H1 (cell line): ENCODE data around the gene NSUN2. TPM values are rescaled to one million over a fixed set of nuclear protein-coding genes. Genes with fewer than 3 reads are reported as not detected.

Experiments used
- CTCF ChIA-PET: fragments of 300-600 bp; sonication (Branson Sonifier 250); formaldehyde crosslinking; loops from one replicate; lab custom pipeline; 2021; ENCODE audit not compliant: partially characterized antibody; lab: Charles Lee
- POLR2A ChIA-PET: fragments of 300-600 bp; sonication (Branson Sonifier 250); formaldehyde crosslinking; loops from one replicate; lab custom pipeline; 2021; ENCODE audit warnings: inconsistent platforms; ENCODE audit not compliant: partially characterized antibody; lab: Charles Lee
- DNase-seq, 2 experiments: peaks; one replicate each; pipeline versions ENCODE4 v3.0.0 to v3.0.0-alpha.2; 2010 to 2022; ENCODE audit warnings: low spot score in 2 of 2, low read depth in 1 of 2, mixed read lengths in 1 of 2
- FAIRE-seq: peaks from 2 replicates; lab custom pipeline; 2011; peaks lifted over from hg19 to GRCh38; lab: Jason Lieb, UNC
- H2AFZ ChIP-seq: 2 replicates; pipeline ENCODE4 v1.8.1; 2012; ENCODE audit warnings: low read length, inconsistent platforms
- H2AK5ac ChIP-seq: 2 replicates; pipeline ENCODE4 v1.6.1; 2013; ENCODE audit warnings: low read depth, low read length
- H2BK120ac ChIP-seq: replicated peaks from 2 replicates; pipeline ENCODE3; 2013; ENCODE audit warnings: low read depth, low read length, inconsistent platforms
- H2BK12ac ChIP-seq: 2 replicates; pipeline ENCODE4 v1.6.1; 2013; ENCODE audit warnings: low read depth, low read length
- H2BK15ac ChIP-seq: 2 replicates; pipeline ENCODE4 v1.6.1; 2013; ENCODE audit warnings: low read length
- H2BK20ac ChIP-seq: 2 replicates; pipeline ENCODE4 v1.6.1; 2013; ENCODE audit warnings: low read length
- H2BK5ac ChIP-seq: 2 replicates; pipeline ENCODE4 v1.6.1; 2013; ENCODE audit warnings: low read depth, low read length
- H3K14ac ChIP-seq: 2 replicates; pipeline ENCODE4 v1.6.1; 2013; ENCODE audit warnings: inconsistent platforms; ENCODE audit not compliant: insufficient read length
- H3K18ac ChIP-seq: 2 replicates; pipeline ENCODE4 v1.6.1; 2013; ENCODE audit warnings: low read length; ENCODE audit errors: extremely low read depth
- H3K23ac ChIP-seq: 2 replicates; pipeline ENCODE4 v1.6.1; 2013; ENCODE audit warnings: inconsistent platforms; ENCODE audit not compliant: insufficient read length
- H3K23me2 ChIP-seq: 2 replicates; pipeline ENCODE4 v1.6.1; 2013; ENCODE audit warnings: low read depth, low read length
- H3K27ac ChIP-seq: 2 replicates; pipeline ENCODE4 v1.6.1; 2011; ENCODE audit warnings: low read depth, low read length, inconsistent platforms
- H3K27me3 ChIP-seq, 4 experiments: replicated peaks in 1 of 4; 1 replicate in 1 of 4; 2 replicates in 3 of 4; pipeline versions ENCODE4 v1.6.1 to v1.8.1; 2011 to 2013; ENCODE audit warnings: low read length in 3 of 4, mild to moderate bottlenecking in 3 of 4, inconsistent platforms in 2 of 4, mixed read lengths in 2 of 4, moderate library complexity in 1 of 4; ENCODE audit not compliant: control insufficient read depth in 3 of 4, insufficient read depth in 3 of 4; ENCODE audit errors: extremely low read depth in 1 of 4
- H3K36me3 ChIP-seq, 4 experiments: 2 replicates each; pipeline versions ENCODE4 v1.6.1 to v1.8.1; 2011 to 2013; ENCODE audit warnings: mild to moderate bottlenecking in 4 of 4, low read length in 3 of 4, moderate library complexity in 2 of 4, control low read depth in 1 of 4, inconsistent platforms in 1 of 4; ENCODE audit not compliant: insufficient read depth in 4 of 4, control insufficient read depth in 2 of 4
- H3K4ac ChIP-seq: replicated peaks from 2 replicates; pipeline ENCODE3; 2013; ENCODE audit warnings: low read length, low read depth, mixed read lengths, inconsistent platforms; ENCODE audit not compliant: insufficient read length
- H3K4me1 ChIP-seq, 4 experiments: replicated peaks in 1 of 4; 1 replicate in 1 of 4; 2 replicates in 3 of 4; pipeline versions ENCODE4 v1.6.1 to v1.8.1; 2011 to 2013; ENCODE audit warnings: low read length in 3 of 4, inconsistent platforms in 2 of 4, mixed read lengths in 1 of 4; ENCODE audit not compliant: insufficient read depth in 4 of 4, control insufficient read depth in 3 of 4
- H3K4me2 ChIP-seq, 2 experiments: 2 replicates each; pipeline versions ENCODE4 v1.6.1 to v1.8.1; 2011 to 2013; ENCODE audit warnings: low read depth in 2 of 2, low read length in 2 of 2, control low read depth in 1 of 2, inconsistent platforms in 1 of 2, mild to moderate bottlenecking in 1 of 2; ENCODE audit not compliant: insufficient read depth in 1 of 2
- H3K4me3 ChIP-seq, 4 experiments: fragments of 200-600, 300-600 bp in 1 of 4; sonication (generic), shearing (Covaris generic), sonication (Bioruptor Twin) in 1 of 4; 2 replicates each; pipeline versions ENCODE4 v1.5.1 to v1.8.1; 2011 to 2016; ENCODE audit warnings: low read length in 4 of 4, low read depth in 3 of 4, control low read depth in 2 of 4, inconsistent platforms in 2 of 4, mild to moderate bottlenecking in 2 of 4, mixed read lengths in 1 of 4, moderate library complexity in 1 of 4; ENCODE audit not compliant: insufficient read depth in 2 of 4; ENCODE audit errors: extremely low read depth in 1 of 4
- H3K56ac ChIP-seq: replicated peaks from 2 replicates; pipeline ENCODE3; 2013; ENCODE audit warnings: low read depth, mild to moderate bottlenecking, mixed read lengths, low read length, inconsistent platforms; ENCODE audit not compliant: insufficient read length
- H3K79me1 ChIP-seq: 2 replicates; pipeline ENCODE4 v1.6.1; 2013; ENCODE audit warnings: low read depth, low read length, control low read depth
- H3K79me2 ChIP-seq, 2 experiments: 2 replicates each; pipeline versions ENCODE4 v1.6.1 to v1.8.1; 2012 to 2013; ENCODE audit warnings: low read length in 2 of 2, mild to moderate bottlenecking in 2 of 2, inconsistent platforms in 1 of 2; ENCODE audit not compliant: insufficient read depth in 2 of 2, control insufficient read depth in 1 of 2
- H3K9ac ChIP-seq, 4 experiments: replicated peaks in 1 of 4; 1 replicate in 1 of 4; 2 replicates in 3 of 4; pipeline versions ENCODE4 v1.6.1 to v1.8.1; 2011 to 2013; ENCODE audit warnings: low read depth in 3 of 4, low read length in 3 of 4, control low read depth in 2 of 4, mild to moderate bottlenecking in 2 of 4, moderate library complexity in 2 of 4, inconsistent platforms in 1 of 4; ENCODE audit errors: extremely low read depth in 1 of 4
- H3K9me3 ChIP-seq, 2 experiments: 2 replicates each; pipeline versions ENCODE4 v1.6.1 to v1.8.1; 2012 to 2013; ENCODE audit warnings: mild to moderate bottlenecking in 2 of 2, moderate library complexity in 2 of 2, control low read depth in 1 of 2, inconsistent platforms in 1 of 2, low read depth in 1 of 2, low read length in 1 of 2, mixed read lengths in 1 of 2; ENCODE audit not compliant: insufficient read depth in 2 of 2
- H4K20me1 ChIP-seq, 2 experiments: replicated peaks in 1 of 2; 2 replicates each; pipeline versions ENCODE3 to v1.8.1; 2011 to 2013; ENCODE audit warnings: inconsistent platforms in 2 of 2, low read length in 2 of 2, mild to moderate bottlenecking in 1 of 2; ENCODE audit not compliant: insufficient read depth in 2 of 2, control insufficient read depth in 1 of 2
- H4K5ac ChIP-seq: 2 replicates; pipeline ENCODE4 v1.6.1; 2013; ENCODE audit warnings: low read length, low read depth, mixed read lengths, inconsistent platforms; ENCODE audit not compliant: insufficient read length
- H4K8ac ChIP-seq: 2 replicates; pipeline ENCODE4 v1.8.0; 2013; ENCODE audit warnings: mild to moderate bottlenecking, moderate library complexity, low read length, inconsistent platforms; ENCODE audit not compliant: insufficient read depth; ENCODE audit errors: extremely low read depth
- H4K91ac ChIP-seq: replicated peaks from 2 replicates; pipeline ENCODE3; 2013; ENCODE audit warnings: low read length, mixed read lengths, inconsistent platforms; ENCODE audit not compliant: insufficient read length
- CHD1 ChIP-seq: IDR thresholded peaks from 2 replicates; pipeline ENCODE4 v1.6.1; 2012; ENCODE audit warnings: low read depth, low read length, improper control_type of control experiment
- EGR1 ChIP-seq: IDR thresholded peaks from 2 replicates; pipeline ENCODE4 v1.6.1; 2011; ENCODE audit warnings: low read depth, low read length, borderline replicate concordance
- GABPA ChIP-seq: IDR thresholded peaks from 2 replicates; pipeline ENCODE4 v1.6.1; 2011; ENCODE audit warnings: mild to moderate bottlenecking, low read length, moderate library complexity, borderline replicate concordance; ENCODE audit not compliant: insufficient read depth
- JUND ChIP-seq: IDR thresholded peaks from 2 replicates; pipeline ENCODE4 v1.6.1; 2011; ENCODE audit warnings: mild to moderate bottlenecking, improper control_type of control experiment, low read length
- KDM5A ChIP-seq: fragments of 200-600 bp; IDR thresholded peaks from 2 replicates; pipeline ENCODE4 v1.7.1; 2012; ENCODE audit warnings: mild to moderate bottlenecking, low read length, inconsistent platforms, mixed read lengths
- SIN3A ChIP-seq, 2 experiments: IDR thresholded peaks in 1 of 2; conservative IDR thresholded peaks in 1 of 2; 2 replicates each; pipeline ENCODE4 v1.6.1; 2011 to 2012; ENCODE audit warnings: low read length in 2 of 2, improper control_type of control experiment in 1 of 2, low read depth in 1 of 2, mild to moderate bottlenecking in 1 of 2
- SIX5 ChIP-seq: IDR thresholded peaks from 2 replicates; pipeline ENCODE4 v1.6.1; 2011; ENCODE audit warnings: mild to moderate bottlenecking, low read depth, low read length
- TAF1 ChIP-seq: IDR thresholded peaks from 2 replicates; pipeline ENCODE4 v1.6.1; 2011; ENCODE audit warnings: mild to moderate bottlenecking, low read depth, low read length
- TEAD4 ChIP-seq: IDR thresholded peaks from 2 replicates; pipeline ENCODE4 v1.6.1; 2012; ENCODE audit warnings: low read depth, low read length, inconsistent platforms, mixed read lengths
- WGBS, 2 experiments: shearing (Covaris generic) in 1 of 2; methylation state at CpG; one replicate each; pipeline versions ENCODE4 v1.1.6 to v1.1.7; 2013 to 2015; ENCODE audit warnings: low lambda C conversion rate in 2 of 2, mixed read lengths in 2 of 2, inconsistent platforms in 1 of 2, low coverage in 1 of 2, missing lambda C conversion rate in 1 of 2; ENCODE audit not compliant: insufficient replicate concordance in 2 of 2, insufficient coverage in 1 of 2, insufficient read length in 1 of 2; ENCODE audit errors: extremely low coverage in 1 of 2, missing lambda C conversion rate in 1 of 2; 5-methylcytosine and 5-hydroxymethylcytosine counted together
- polyA plus RNA-seq, 7 experiments: library from polyadenylated mRNA; depleted of rRNA in 3 of 7; stranded (reverse) in 5 of 7; unstranded in 2 of 7; fragments of >200 nt in 5 of 7; fragments of 200-250 nt in 2 of 7; gene quantifications; 1 replicate in 5 of 7; 2 replicates in 1 of 7; 4 replicates in 1 of 7; pipeline versions ENCODE4 v1.2.1 to v1.2.3, GENCODE V29; 2011 to 2013; ENCODE audit warnings: missing spikeins in 2 of 7, mixed read lengths in 2 of 7
- total RNA-seq: library from RNA; stranded (reverse); fragmentation: NEBNext Ultra II Directional; extraction: Animal tissue kit (Norgen Biotek cat#: 25700); gene quantifications from 2 replicates; pipeline ENCODE4 v1.2.1, GENCODE V29; 2021
- TF ChIP-seq, protein P1 (sequence below), 3 experiments: IDR thresholded peaks; 1 replicate in 2 of 3; 2 replicates in 1 of 3; pipeline versions ENCODE4 v1.5.1 to v1.6.1; 2011; ENCODE audit warnings: low read length in 3 of 3, mild to moderate bottlenecking in 3 of 3, inconsistent platforms in 2 of 3, low read depth in 1 of 3, moderate library complexity in 1 of 3; ENCODE audit not compliant: insufficient read depth in 1 of 3; ENCODE audit errors: control extremely low read depth in 1 of 3
- TF ChIP-seq, protein P2 (sequence below): IDR thresholded peaks from 2 replicates; pipeline ENCODE4 v1.6.1; 2012; ENCODE audit warnings: inconsistent platforms

The NSUN2 gene
- total and polyA plus RNA-seq, 2 of the 8 experiments (the other 6 are each of a cell fraction or from before 2014, with no cell fraction given), result 47.3 to 94.7 TPM

DNA sequence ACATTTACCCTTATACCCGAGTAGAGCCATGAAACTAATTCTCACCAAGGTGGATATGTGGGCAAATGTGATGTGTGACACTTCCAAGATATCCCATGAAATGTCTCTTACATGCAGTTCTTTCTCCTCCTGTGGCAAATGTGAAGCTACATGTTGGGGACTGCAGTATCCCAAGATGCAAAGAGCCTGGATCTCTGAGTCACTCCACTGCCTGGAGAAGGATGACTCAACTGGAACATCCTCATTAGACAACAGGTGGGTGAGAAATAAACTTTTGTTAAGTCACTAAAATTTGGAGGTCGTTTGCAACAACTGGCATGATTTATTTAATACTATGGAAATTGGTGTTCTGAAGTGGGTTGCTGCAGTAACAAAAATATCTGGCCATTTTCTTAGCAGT, 43.9 kb upstream of the NSUN2 start:
- Histone ChIP-seq H3K36me3 (peaks cover 0 to 7% (median 0%) of the 10 kb centered on the region in 4 experiments; a peak in 1 of 8 replicates), H3K56ac (no peak overlapping the region), H3K23me2 (peaks cover 1% of the 10 kb centered on the region; the same call in 1 of the 2 replicates), H2BK20ac (no peak overlapping the region), H3K27me3 (no peaks in the 10 kb centered on the region; a peak in 1 of 7 replicates), H2BK5ac (no peak overlapping the region), H3K18ac (no peak overlapping the region), H2AFZ (no peak overlapping the region), H3K79me1 (no peaks in the 10 kb centered on the region), H4K91ac (no peak overlapping the region), H3K79me2 (no peaks in the 10 kb centered on the region), H3K4me1 (no peaks in the 10 kb centered on the region), H3K9me3 (peaks cover 15 to 19% of the 10 kb centered on the region in 2 experiments), H4K5ac (no peak overlapping the region), H4K8ac (no peak overlapping the region), H2AK5ac (no peak overlapping the region), H3K14ac (no peak overlapping the region), H2BK12ac (no peak overlapping the region), H4K20me1 (peaks cover 0 to 2% of the 10 kb centered on the region in 2 experiments), H3K27ac (no peak overlapping the region), H3K9ac (no peak overlapping the region), H3K23ac (no peak overlapping the region), H3K4me3 (no peak overlapping the region), H3K4ac (no peak overlapping the region), H3K4me2 (no peak overlapping the region), H2BK120ac (no peak overlapping the region), H2BK15ac (no peak overlapping the region)
- FAIRE-seq (no peak), DNase-seq (no peak)
- ChIA-PET CTCF (interaction anchor here (1.0 kb wide), 1 partner anchor 11 kb away, joined by 3 read pairs; no protein-coding TSS in a partner anchor), POLR2A (interaction anchor here (1.0 to 1.4 kb wide), 2 partner anchors 11 to 12 kb away, joined by 3 to 4 read pairs; no protein-coding TSS in a partner anchor)
- 69% methylated on average over 2 of the region's 2 CpGs; no CpG with 5 or more reads in 1 of the 2 experiments for WGBS, 2 experiments
- TF ChIP-seq, protein P1, sequence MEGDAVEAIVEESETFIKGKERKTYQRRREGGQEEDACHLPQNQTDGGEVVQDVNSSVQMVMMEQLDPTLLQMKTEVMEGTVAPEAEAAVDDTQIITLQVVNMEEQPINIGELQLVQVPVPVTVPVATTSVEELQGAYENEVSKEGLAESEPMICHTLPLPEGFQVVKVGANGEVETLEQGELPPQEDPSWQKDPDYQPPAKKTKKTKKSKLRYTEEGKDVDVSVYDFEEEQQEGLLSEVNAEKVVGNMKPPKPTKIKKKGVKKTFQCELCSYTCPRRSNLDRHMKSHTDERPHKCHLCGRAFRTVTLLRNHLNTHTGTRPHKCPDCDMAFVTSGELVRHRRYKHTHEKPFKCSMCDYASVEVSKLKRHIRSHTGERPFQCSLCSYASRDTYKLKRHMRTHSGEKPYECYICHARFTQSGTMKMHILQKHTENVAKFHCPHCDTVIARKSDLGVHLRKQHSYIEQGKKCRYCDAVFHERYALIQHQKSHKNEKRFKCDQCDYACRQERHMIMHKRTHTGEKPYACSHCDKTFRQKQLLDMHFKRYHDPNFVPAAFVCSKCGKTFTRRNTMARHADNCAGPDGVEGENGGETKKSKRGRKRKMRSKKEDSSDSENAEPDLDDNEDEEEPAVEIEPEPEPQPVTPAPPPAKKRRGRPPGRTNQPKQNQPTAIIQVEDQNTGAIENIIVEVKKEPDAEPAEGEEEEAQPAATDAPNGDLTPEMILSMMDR (IDR thresholded peaks at IDR 0.05; ENCODE audit: control extremely low read depth in 1 of 3, insufficient read depth in 1 of 3, low read depth in 1 of 3, low read length in 3 of 3), result no peak
- TF ChIP-seq TAF1, result no peak
- no peak for TF ChIP-seq JUND
- no peak for TF ChIP-seq KDM5A
- no peak for TF ChIP-seq SIN3A (conservative IDR thresholded peaks at IDR 0.05 in 1 of 2, IDR thresholded peaks at IDR 0.05 in 1 of 2; ENCODE audit: low read depth in 1 of 2, low read length in 2 of 2)
- no peak for TF ChIP-seq SIX5
- TF ChIP-seq TEAD4, result no peak
- TF ChIP-seq EGR1, result no peak
- TF ChIP-seq, protein P2, sequence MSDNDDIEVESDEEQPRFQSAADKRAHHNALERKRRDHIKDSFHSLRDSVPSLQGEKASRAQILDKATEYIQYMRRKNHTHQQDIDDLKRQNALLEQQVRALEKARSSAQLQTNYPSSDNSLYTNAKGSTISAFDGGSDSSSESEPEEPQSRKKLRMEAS, result no peak
- no peak for TF ChIP-seq GABPA
- no peak for TF ChIP-seq CHD1
